Measurements from ENCODE around the gene ZMYM2. TPM values are rescaled to one million over a fixed set of nuclear protein-coding genes. Genes with fewer than 3 reads are reported as not detected.

ZMYM2 gene
- total and polyA plus RNA-seq, 2 donors (not counting 3 experiments of a cell fraction or from before 2014, with no cell fraction given) = 14.7 to 75.3 TPM

GRCh38 chr13:20131057-20131832 is 172.7 kb downstream of the ZMYM2 start:
- Histone ChIP-seq H3K4me2 (ENCODE audit: insufficient read depth, low read length) (no peak overlapping the region), H3K4me1 (ENCODE audit: control insufficient read depth, extremely low read depth, insufficient read depth, low read length) (peaks cover 4% of the 10 kb centered on the region), H3K36me3 (ENCODE audit: control insufficient read depth in 2 of 2, extremely low read depth in 1 of 2, insufficient read depth in 2 of 2, low read length in 2 of 2) (no peaks in the 10 kb centered on the region), H3K9me1 (replicated peaks; ENCODE audit: control insufficient read depth, extremely low read depth, insufficient read depth, low read length) (no peaks in the 10 kb centered on the region), H3K27ac (ENCODE audit: insufficient read depth, low read depth, low read length) (no peak overlapping the region), H3K9ac (replicated peaks; ENCODE audit: extremely low read depth, insufficient read depth, low read length) (no peak overlapping the region), H4K20me1 (replicated peaks; ENCODE audit: control insufficient read depth, extremely low read depth, insufficient read depth, low read length) (no peaks in the 10 kb centered on the region), H3K79me2 (ENCODE audit: control insufficient read depth, insufficient read depth, low read length) (no peaks in the 10 kb centered on the region), H3K4me3 (replicated peaks in 1 of 3; ENCODE audit: insufficient read depth in 1 of 3, low read depth in 1 of 3, low read length in 3 of 3) (no peak overlapping the region), H3K27me3 (ENCODE audit: control insufficient read depth in 2 of 2, insufficient read depth in 2 of 2, low read length in 2 of 2) (peaks cover 19 to 27% of the 10 kb centered on the region in 2 experiments), H3K9me3 (replicated peaks; ENCODE audit: control insufficient read depth, insufficient read depth, low read length) (no peaks in the 10 kb centered on the region), H2AFZ (ENCODE audit: low read depth, low read length) (no peak overlapping the region)
- dilution Hi-C loops (cut with MboI; ENCODE audit: extremely low pct_ligation_motif_present, low sequenced_read_pairs) = no loop called here
- FAIRE-seq (no peak), DNase-seq (ENCODE audit: low read depth, low spot score) (no peak)
- no TSS peak for BruUV-seq (replicated peaks)
- CTCF ChIA-PET = interaction anchor here (0.9 to 1.5 kb wide), 3 partner anchors 8 to 34 kb away, joined by 3 to 4 read pairs (median 3); partner anchors contain the start of gene GJA3
- POLR2A ChIA-PET = no interaction called here
- no peak for TF ChIP-seq CTCF (IDR thresholded peaks at IDR 0.05; ENCODE audit: extremely low read depth in 1 of 2, insufficient read depth in 1 of 2, low read depth in 1 of 2, low read length in 2 of 2)
- intact Hi-C loops (cut with micrococcal nuclease) = no loop called here

- H3K4me3 ChIP-seq (replicated peaks in 1 of 3; ENCODE audit: insufficient read depth in 1 of 3, low read depth in 1 of 3, low read length in 3 of 3) = no peak overlapping the region
- peaks cover 4% of the 10 kb centered on the region for H3K4me1 ChIP-seq (ENCODE audit: control insufficient read depth, extremely low read depth, insufficient read depth, low read length)
- no peaks in the 10 kb centered on the region for H4K20me1 ChIP-seq (replicated peaks; ENCODE audit: control insufficient read depth, extremely low read depth, insufficient read depth, low read length)
- no peak for TF ChIP-seq JUN (IDR thresholded peaks at IDR 0.05; ENCODE audit: borderline replicate concordance, insufficient read depth, insufficient read length, low read depth)
- TF ChIP-seq GATA2 (IDR thresholded peaks at IDR 0.05; ENCODE audit: insufficient read depth, insufficient read length, low read depth, low read length) = no peak
- TF ChIP-seq CTCF (IDR thresholded peaks at IDR 0.05; ENCODE audit: extremely low read depth in 1 of 2, insufficient read depth in 1 of 2, low read depth in 1 of 2, low read length in 2 of 2) = no peak
- no peak for TF ChIP-seq MYC (IDR thresholded peaks at IDR 0.05; ENCODE audit: low read depth, low read length)
- no peak for TF ChIP-seq EZH2 (IDR thresholded peaks at IDR 0.05; ENCODE audit: borderline replicate concordance, low read depth, low read length, severe bottlenecking)
- no peak for TF ChIP-seq FOS (IDR thresholded peaks at IDR 0.05; ENCODE audit: borderline replicate concordance, insufficient read depth, low read length)
- TF ChIP-seq POLR2A (IDR thresholded peaks at IDR 0.05; ENCODE audit: low read depth, low read length) = no peak
- TF ChIP-seq POLR2AphosphoS5 (IDR thresholded peaks at IDR 0.05; ENCODE audit: insufficient read depth, low read depth, low read length) = no peak
- no peak for TF ChIP-seq MAX (IDR thresholded peaks at IDR 0.05; ENCODE audit: insufficient read depth, insufficient read length)
- no peaks in the 10 kb centered on the region for H3K36me3 ChIP-seq (ENCODE audit: control insufficient read depth in 2 of 2, extremely low read depth in 1 of 2, insufficient read depth in 2 of 2, low read length in 2 of 2)
- CTCF ChIA-PET = interaction anchor here (0.9 to 1.5 kb wide), 6 partner anchors 9 to 50 kb away, joined by 3 to 5 read pairs (median 4); partner anchors contain the start of gene GJA3
- BruUV-seq (replicated peaks) = no TSS peak
- no peak overlapping the region for H3K27ac ChIP-seq (ENCODE audit: insufficient read depth, low read depth, low read length)
- dilution Hi-C loops (cut with MboI; ENCODE audit: extremely low pct_ligation_motif_present, low sequenced_read_pairs) (no loop called here), intact Hi-C loops (cut with micrococcal nuclease) (no loop called here)
- no peak overlapping the region for H3K4me2 ChIP-seq (ENCODE audit: insufficient read depth, low read length)
- no peak for FAIRE-seq
- H3K9ac ChIP-seq (replicated peaks; ENCODE audit: extremely low read depth, insufficient read depth, low read length) = no peak overlapping the region
- peaks cover 19 to 29% of the 10 kb centered on the region in 2 experiments for H3K27me3 ChIP-seq (ENCODE audit: control insufficient read depth in 2 of 2, insufficient read depth in 2 of 2, low read length in 2 of 2)
- POLR2A ChIA-PET = no interaction called here
- H3K9me3 ChIP-seq (replicated peaks; ENCODE audit: control insufficient read depth, insufficient read depth, low read length) = no peaks in the 10 kb centered on the region
- no peaks in the 10 kb centered on the region for H3K79me2 ChIP-seq (ENCODE audit: control insufficient read depth, insufficient read depth, low read length)
- DNase-seq (ENCODE audit: low read depth, low spot score) = no peak
- no peak overlapping the region for H2AFZ ChIP-seq (ENCODE audit: low read depth, low read length)
- no peaks in the 10 kb centered on the region for H3K9me1 ChIP-seq (replicated peaks; ENCODE audit: control insufficient read depth, extremely low read depth, insufficient read depth, low read length)
These were observed 173.6 kb downstream of the ZMYM2 start for GRCh38 chr13:20132052-20132634.
